Activated CD8-positive, alpha-beta memory T cell treated with anti-CD3 and anti-CD28 coated beads for 48 hours (primary cell): Measurements from ENCODE around the gene SELENOK.

Experiments used
- DNase-seq, 3 experiments: peaks; one replicate each; pipeline ENCODE4 v3.0.0-alpha.2; 2020; ENCODE audit warnings: low read depth in 2 of 3, low spot score in 2 of 3

SELENOK gene

DNA sequence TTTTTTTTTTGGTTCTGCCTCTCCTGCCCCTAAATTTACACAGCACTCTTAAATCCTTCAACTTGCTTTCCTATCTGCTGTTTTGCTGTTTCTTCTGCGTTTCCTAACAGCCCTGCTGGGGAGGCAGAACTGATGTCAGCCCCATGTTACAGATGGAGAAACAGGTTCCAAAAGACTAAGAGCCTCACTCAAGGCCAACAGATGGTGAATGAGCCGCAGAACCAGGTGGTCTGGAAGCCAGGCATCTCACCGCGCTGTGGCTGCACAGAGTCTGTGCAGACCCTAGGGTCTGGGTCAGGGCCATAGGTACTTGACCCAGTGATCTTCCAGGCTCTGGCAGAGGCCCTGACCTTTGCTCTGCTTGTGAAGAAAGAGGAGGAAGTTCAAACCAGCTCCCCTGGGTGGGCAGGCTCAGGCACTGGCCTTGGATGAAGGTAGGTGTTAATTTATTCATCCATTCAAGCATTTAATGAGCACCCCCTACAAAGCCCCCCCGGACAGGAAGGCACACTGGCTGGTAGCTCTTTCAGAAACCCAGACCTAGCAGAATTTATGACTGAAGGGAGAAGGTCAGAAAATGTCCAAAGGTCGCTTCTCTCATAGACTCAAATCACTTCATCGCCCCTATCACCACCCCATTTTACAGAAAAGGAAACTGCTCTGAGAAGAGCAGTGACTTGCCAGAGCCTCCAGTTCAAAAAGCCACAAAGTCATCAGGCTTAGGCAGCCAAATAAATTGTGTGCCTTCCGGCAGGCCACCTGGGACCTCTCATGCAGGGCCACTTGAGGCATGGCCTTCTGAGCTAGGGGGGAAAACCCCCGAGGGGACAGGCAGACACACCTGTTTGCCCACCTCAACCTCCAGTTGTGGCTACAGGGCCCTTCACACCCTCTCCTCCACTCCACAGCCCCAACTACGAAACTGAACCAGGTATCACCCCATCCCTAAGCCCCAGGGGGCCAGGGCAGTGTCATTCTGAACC lies 48.2 kb downstream of the SELENOK start:
- DNase-seq, result no peak

DNA sequence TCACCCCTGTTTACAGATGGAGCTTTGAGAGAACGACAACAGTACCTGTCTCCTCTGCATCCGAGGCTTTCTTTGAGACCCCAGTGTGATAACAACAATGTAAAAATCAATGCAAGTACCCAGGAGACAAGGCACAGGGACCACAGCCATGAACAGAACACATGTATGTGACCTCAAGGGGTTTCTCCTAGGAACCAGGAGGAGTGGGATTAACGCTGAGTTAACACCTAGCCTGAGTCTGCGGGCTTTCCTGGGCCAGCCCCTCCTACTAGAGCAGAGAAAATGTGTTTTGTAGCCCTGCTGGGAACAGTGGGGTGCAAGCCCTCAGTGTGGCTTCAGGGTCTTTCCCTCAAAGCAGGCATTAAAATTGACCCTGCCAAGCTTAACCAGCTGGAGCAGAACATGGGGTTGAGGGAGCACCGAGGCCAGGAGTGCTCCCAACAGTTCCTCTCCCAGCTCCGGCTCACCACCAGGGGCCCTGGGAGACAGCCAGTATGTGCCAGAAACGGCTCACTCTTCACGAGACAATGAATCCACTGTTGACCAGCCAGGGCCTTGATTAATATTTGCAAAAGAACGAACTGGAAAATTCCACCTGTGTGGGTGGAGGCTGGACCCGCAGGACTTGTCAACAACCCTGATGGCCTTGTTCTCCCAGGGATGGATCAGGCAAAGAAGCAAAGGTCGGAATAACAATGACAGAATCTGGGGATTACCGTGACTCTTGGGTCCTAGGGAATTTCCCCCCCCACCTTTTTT lies 49.0 kb downstream of the SELENOK start:
- DNase-seq, result no peak

DNA sequence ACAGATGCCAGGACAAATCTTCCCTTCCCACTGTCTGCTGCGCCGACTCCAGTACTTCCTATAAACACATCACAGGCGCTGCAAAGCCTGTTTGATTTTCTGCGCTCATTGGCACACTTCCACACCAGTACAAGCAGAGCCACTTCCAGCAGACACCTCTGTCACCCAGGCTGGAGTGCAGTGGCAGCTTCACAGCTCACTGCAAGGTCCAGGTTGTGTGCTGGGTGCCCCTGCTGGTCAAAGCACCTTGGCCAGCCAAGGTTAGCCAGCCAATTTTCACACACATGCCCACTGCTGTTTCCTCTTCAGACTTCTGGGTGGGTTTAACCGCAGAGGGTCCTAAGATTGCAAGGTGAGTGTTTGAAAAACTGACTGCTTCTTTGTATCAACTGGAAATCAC lies 50.4 kb downstream of the SELENOK start:
- no peak for DNase-seq

DNA sequence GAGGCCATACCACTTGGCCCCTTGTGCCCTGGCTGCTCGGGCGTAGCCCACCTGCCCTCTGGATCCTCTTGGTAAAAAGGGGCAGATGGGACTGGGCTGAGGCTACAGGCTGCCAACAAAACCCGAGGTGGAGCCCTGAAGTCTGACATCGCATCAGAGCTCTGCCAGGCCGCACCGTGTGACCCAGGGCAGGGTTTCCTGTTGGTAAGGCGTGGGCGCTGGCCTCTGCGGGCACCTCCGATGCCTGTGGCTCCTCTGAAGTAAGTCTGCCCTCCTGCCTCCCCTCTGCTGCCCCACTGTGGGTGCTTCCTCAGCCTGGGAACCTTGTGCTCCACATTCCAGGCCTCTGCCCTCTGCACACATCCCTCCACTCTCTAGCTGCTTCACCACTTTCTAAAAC lies 54.3 kb downstream of the SELENOK start:
- DNase-seq, result no peak

DNA sequence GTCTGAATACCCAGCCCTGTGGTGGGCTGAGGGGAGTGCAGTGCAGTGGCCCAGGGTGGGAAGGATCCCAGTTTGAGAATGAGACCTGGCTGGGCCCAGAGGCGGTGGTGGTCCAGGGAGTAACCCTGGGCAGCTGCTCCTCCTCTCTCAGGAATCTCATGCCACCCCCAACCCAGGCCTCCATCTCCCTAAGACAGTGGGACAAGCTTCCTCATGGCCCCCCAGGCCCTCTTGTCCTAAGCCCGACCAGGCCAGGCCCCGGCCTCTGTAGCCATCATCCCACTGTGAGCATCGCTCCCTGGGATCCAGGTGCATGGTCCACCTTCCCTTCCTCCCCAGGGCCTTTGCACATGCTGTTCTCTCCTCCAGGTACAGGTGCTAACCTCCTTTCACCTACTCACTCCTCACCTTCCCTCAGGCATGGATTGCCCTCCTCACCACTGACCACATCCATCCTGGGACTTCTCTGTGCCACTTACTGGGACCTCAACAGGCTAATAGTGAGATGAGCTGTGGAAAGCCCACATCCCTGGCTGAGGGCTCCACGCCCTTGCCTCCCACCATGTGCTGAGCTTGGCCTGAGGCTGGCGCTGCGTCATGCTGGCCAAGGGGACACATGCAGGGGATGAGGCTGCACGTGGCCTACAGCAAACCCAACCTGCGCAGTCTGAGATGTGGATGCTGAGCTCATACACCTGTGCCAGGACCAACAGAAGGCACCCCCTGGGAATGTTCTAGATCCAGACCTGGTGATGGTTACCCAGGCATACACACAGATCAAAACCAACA lies 55.4 kb downstream of the SELENOK start:
- DNase-seq, result no peak

DNA sequence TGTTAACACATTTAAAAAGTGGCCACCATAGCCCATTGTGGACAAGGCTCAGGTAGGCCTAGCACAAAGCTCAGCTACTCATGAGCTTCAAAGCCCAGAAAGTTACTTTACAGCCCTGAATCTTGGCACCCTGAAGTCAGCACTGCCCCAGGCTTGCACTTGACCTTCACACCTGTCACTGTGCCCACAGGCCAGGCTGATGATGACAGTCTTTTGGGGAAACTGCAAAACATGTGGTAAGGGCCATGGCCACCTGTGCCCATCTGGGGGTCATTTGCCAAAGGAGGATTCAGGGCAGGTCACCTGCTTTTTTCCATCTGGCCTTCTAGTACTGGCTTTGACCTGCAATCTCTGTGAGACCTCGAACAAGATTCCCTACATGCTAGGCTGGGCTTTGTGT lies 56.4 kb downstream of the SELENOK start:
- DNase-seq, result no peak

DNA sequence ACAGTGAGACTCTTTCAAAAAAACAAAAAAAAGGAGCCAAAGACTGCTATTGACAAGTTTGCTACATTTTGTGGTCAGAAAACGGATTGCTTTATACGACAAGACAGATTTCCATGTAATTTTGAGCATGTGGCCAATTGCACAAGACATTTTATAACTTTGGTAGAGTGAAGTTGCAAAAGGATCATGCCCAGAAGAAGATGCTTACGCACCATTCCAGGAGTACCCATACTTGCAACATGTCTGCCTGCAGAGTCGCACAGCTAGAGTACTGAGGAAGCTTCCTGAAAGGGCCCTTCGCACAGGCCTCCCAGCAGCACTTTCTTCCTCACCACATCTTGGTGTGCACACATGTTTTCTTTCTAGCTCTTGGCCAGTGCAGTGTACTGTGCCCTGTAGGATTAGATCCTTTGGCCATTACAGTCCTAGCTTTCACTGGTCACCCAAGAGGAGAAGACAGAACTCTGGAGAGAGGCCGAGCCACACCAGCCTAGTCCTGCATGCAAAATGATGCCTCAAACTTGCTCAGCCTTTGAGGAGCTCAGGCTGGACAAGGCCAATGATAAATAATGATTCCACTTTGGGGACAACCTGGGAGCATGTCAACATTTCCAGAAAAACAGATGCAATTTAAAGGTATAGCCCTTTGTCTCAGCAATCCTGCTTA lies 57.1 kb downstream of the SELENOK start:
- DNase-seq, result no peak
